ENCODE measurements around the gene PLCB1. TPM values are rescaled to one million over a fixed set of nuclear protein-coding genes. Genes with fewer than 3 reads are reported as not detected.
"Not testable (repeated sequence)": the region's sequence is repeated elsewhere in the genome, so short reads cannot be mapped to it uniquely, and the experiment has no call there.

Gene PLCB1
- total and polyA plus RNA-seq, 2 donors (not counting 1 experiment from before 2014, with no cell fraction given), result 13.4 to 23.3 TPM

GRCh38 chr20:8434326-8434876, 302.3 kb downstream of the PLCB1 start:
- Histone ChIP-seq H3K4me3 (replicated peaks in 1 of 4; ENCODE audit: control extremely low read depth in 1 of 4, insufficient read depth in 1 of 4, low read depth in 3 of 4, low read length in 4 of 4) (no peak overlapping the region), H3K79me2 (ENCODE audit: control insufficient read depth, insufficient read depth, low read length) (no peaks in the 10 kb centered on the region), H2AFZ (ENCODE audit: low read length) (no peak overlapping the region), H3K27ac (ENCODE audit: insufficient read depth, low read length) (no peak overlapping the region), H3K4me2 (ENCODE audit: extremely low read depth, insufficient read depth, low read length) (no peak overlapping the region), H3K36me3 (ENCODE audit: control insufficient read depth, insufficient read depth, low read length) (no peaks in the 10 kb centered on the region), H3K27me3 (ENCODE audit: control insufficient read depth, insufficient read depth, low read length) (no peaks in the 10 kb centered on the region), H4K20me1 (ENCODE audit: control insufficient read depth, extremely low read depth, insufficient read depth, low read length) (no peaks in the 10 kb centered on the region), H3K9ac (ENCODE audit: insufficient read depth, low read length) (no peak overlapping the region), H3K4me1 (ENCODE audit: control insufficient read depth, extremely low read depth, insufficient read depth, low read length) (peaks cover 2% of the 10 kb centered on the region), H3K9me3 (ENCODE audit: control insufficient read depth, insufficient read depth, low read depth, low read length) (no peaks in the 10 kb centered on the region)
- DNase-seq (ENCODE audit: low read depth in 2 of 2), result peak in 1 of 2 donors; percentile 53
- TF ChIP-seq EZH2 (IDR thresholded peaks at IDR 0.05; ENCODE audit: low read length, missing control alignments) (no peak), CTCF (conservative IDR thresholded peaks at IDR 0.05 in 1 of 2, IDR thresholded peaks at IDR 0.05 in 1 of 2; ENCODE audit: low read depth in 1 of 2, low read length in 2 of 2) (no peak)

GRCh38 chr20:8435285-8436035, 303.4 kb downstream of the PLCB1 start:
- Histone ChIP-seq H3K36me3 (ENCODE audit: control insufficient read depth, insufficient read depth, low read length) (no peaks in the 10 kb centered on the region), H3K27ac (ENCODE audit: insufficient read depth, low read length) (no peak overlapping the region), H3K4me3 (replicated peaks in 1 of 4; ENCODE audit: control extremely low read depth in 1 of 4, insufficient read depth in 1 of 4, low read depth in 3 of 4, low read length in 4 of 4) (no peak overlapping the region), H4K20me1 (ENCODE audit: control insufficient read depth, extremely low read depth, insufficient read depth, low read length) (no peaks in the 10 kb centered on the region), H3K9ac (ENCODE audit: insufficient read depth, low read length) (no peak overlapping the region), H3K79me2 (ENCODE audit: control insufficient read depth, insufficient read depth, low read length) (no peaks in the 10 kb centered on the region), H3K4me2 (ENCODE audit: extremely low read depth, insufficient read depth, low read length) (no peak overlapping the region), H3K27me3 (ENCODE audit: control insufficient read depth, insufficient read depth, low read length) (no peaks in the 10 kb centered on the region), H3K9me3 (ENCODE audit: control insufficient read depth, insufficient read depth, low read depth, low read length) (no peaks in the 10 kb centered on the region), H2AFZ (ENCODE audit: low read length) (no peak overlapping the region), H3K4me1 (ENCODE audit: control insufficient read depth, extremely low read depth, insufficient read depth, low read length) (peaks cover 2% of the 10 kb centered on the region)
- DNase-seq (ENCODE audit: low read depth in 2 of 2), result no peak
- TF ChIP-seq CTCF (conservative IDR thresholded peaks at IDR 0.05 in 1 of 2, IDR thresholded peaks at IDR 0.05 in 1 of 2; ENCODE audit: low read depth in 1 of 2, low read length in 2 of 2) (no peak), EZH2 (IDR thresholded peaks at IDR 0.05; ENCODE audit: low read length, missing control alignments) (no peak)

- not testable (repeated sequence) for H2AFZ ChIP-seq (ENCODE audit: low read length); H3K27ac ChIP-seq (ENCODE audit: insufficient read depth, low read length); H4K20me1 ChIP-seq (ENCODE audit: control insufficient read depth, extremely low read depth, insufficient read depth, low read length); H3K27me3 ChIP-seq (ENCODE audit: control insufficient read depth, insufficient read depth, low read length); H3K79me2 ChIP-seq (ENCODE audit: control insufficient read depth, insufficient read depth, low read length); H3K36me3 ChIP-seq (ENCODE audit: control insufficient read depth, insufficient read depth, low read length); H3K4me2 ChIP-seq (ENCODE audit: extremely low read depth, insufficient read depth, low read length); H3K9ac ChIP-seq (ENCODE audit: insufficient read depth, low read length); H3K4me3 ChIP-seq (replicated peaks in 1 of 4; ENCODE audit: control extremely low read depth in 1 of 4, insufficient read depth in 1 of 4, low read depth in 3 of 4, low read length in 4 of 4); H3K9me3 ChIP-seq (ENCODE audit: control insufficient read depth, insufficient read depth, low read depth, low read length); DNase-seq (ENCODE audit: low read depth in 2 of 2); H3K4me1 ChIP-seq (ENCODE audit: control insufficient read depth, extremely low read depth, insufficient read depth, low read length)
Observed at GRCh38 chr20:8436938-8437337, 304.9 kb downstream of the PLCB1 start.
